ENCODE data around the gene ARL15. TPM values are rescaled to one million over a fixed set of nuclear protein-coding genes. Genes with fewer than 3 reads are reported as not detected.

ARL15 gene
- total RNA-seq, 1 experiment from 2014 or later: 13.0 TPM

DNA sequence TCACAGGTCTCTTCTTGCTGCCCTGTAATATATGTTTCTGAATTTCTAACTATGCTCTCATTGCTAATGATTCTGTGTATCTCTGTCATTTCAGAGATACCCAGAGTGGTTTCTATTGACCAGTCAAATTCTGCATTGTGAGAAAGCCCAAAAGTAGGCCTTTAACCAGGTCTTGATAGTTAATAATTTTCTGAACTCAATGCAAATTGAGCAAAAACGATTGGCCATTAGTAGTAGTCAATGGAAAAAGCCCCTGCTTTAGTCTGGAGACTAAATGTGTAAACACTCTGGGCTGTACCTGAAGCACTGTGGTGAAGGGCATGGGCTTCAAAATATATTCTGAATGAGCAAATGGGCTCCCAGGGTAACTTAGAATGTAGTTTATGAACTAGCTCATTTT is 307.6 kb downstream of the ARL15 start:
- Histone ChIP-seq H3K14ac (ENCODE audit: insufficient read depth, low read length) (no peak overlapping the region), H3K56ac (ENCODE audit: insufficient read length, low read depth, low read length) (no peak overlapping the region), H3K9ac (ENCODE audit: extremely low read depth, insufficient read length, low read length) (no peak overlapping the region), H3K4me1 (ENCODE audit: insufficient read depth, low read length) (peaks cover 15% of the 10 kb centered on the region), H2BK12ac (ENCODE audit: insufficient read length, low read depth, low read length) (no peak overlapping the region), H3K4ac (ENCODE audit: low read depth, low read length) (no peak overlapping the region), H4K91ac (ENCODE audit: insufficient read length, low read depth, low read length) (no peak overlapping the region), H3K27ac (ENCODE audit: insufficient read length, low read depth, low read length) (no peak overlapping the region), H3K79me1 (ENCODE audit: insufficient read depth, low read depth, low read length, poor library complexity, severe bottlenecking) (no peaks in the 10 kb centered on the region), H3K23me2 (ENCODE audit: insufficient read length, low read depth, low read length, poor library complexity, severe bottlenecking) (no peaks in the 10 kb centered on the region), H3T11ph (ENCODE audit: low read length) (no peak overlapping the region), H2BK20ac (ENCODE audit: low read depth, low read length, poor library complexity, severe bottlenecking) (no peak overlapping the region), H3K27me3 (ENCODE audit: insufficient read depth, low read length) (no peaks in the 10 kb centered on the region), H3K9me3 (ENCODE audit: control insufficient read depth, low read depth, low read length) (no peaks in the 10 kb centered on the region), H3K18ac (ENCODE audit: insufficient read length, low read depth, low read length) (no peak overlapping the region), H2BK15ac (ENCODE audit: low read depth, low read length) (no peak overlapping the region), H3K4me2 (ENCODE audit: insufficient read depth, insufficient read length, low read length) (no peak overlapping the region), H3K23ac (ENCODE audit: insufficient read length, low read depth, low read length) (no peak overlapping the region), H3K79me2 (ENCODE audit: insufficient read depth, low read length) (no peaks in the 10 kb centered on the region), H2AK5ac (ENCODE audit: insufficient read length, low read length) (no peak overlapping the region), H2AFZ (ENCODE audit: low read length) (no peak overlapping the region), H4K5ac (ENCODE audit: insufficient read length, low read depth, low read length) (no peak overlapping the region), H4K8ac (replicated peaks; ENCODE audit: insufficient read length, low read depth, low read length) (no peak overlapping the region), H2BK5ac (ENCODE audit: insufficient read length, low read length) (no peak overlapping the region), H2BK120ac (ENCODE audit: low read depth, low read length, poor library complexity, severe bottlenecking) (no peak overlapping the region), H4K20me1 (ENCODE audit: control insufficient read depth, insufficient read depth, insufficient read length) (no peaks in the 10 kb centered on the region)
- TF ChIP-seq, protein P1, sequence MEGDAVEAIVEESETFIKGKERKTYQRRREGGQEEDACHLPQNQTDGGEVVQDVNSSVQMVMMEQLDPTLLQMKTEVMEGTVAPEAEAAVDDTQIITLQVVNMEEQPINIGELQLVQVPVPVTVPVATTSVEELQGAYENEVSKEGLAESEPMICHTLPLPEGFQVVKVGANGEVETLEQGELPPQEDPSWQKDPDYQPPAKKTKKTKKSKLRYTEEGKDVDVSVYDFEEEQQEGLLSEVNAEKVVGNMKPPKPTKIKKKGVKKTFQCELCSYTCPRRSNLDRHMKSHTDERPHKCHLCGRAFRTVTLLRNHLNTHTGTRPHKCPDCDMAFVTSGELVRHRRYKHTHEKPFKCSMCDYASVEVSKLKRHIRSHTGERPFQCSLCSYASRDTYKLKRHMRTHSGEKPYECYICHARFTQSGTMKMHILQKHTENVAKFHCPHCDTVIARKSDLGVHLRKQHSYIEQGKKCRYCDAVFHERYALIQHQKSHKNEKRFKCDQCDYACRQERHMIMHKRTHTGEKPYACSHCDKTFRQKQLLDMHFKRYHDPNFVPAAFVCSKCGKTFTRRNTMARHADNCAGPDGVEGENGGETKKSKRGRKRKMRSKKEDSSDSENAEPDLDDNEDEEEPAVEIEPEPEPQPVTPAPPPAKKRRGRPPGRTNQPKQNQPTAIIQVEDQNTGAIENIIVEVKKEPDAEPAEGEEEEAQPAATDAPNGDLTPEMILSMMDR (conservative IDR thresholded peaks at IDR 0.05): no peak
- DNase-seq: no peak
- Mint-ChIP-seq H3K27me3 (ENCODE audit: low read depth) (no peaks in the 10 kb centered on the region), H3K36me3 (ENCODE audit: insufficient read depth in 1 of 3, low read depth in 3 of 3) (peaks cover 0 to 5% (median 0%) of the 10 kb centered on the region in 3 experiments; a peak in 3 of 7 replicates), H3K4me3 (no peak overlapping the region), H3K4me1 (peaks cover 27 to 35% of the 10 kb centered on the region in 2 experiments), H3K9me3 (no peaks in the 10 kb centered on the region), H3K27ac (no peak overlapping the region)
- no CpG with 5 or more reads among the region's 1 CpG for WGBS (ENCODE audit: extremely low coverage, insufficient read length, low lambda C conversion rate)
